Renal pelvis (tissue), 4 donors: Measurements from ENCODE around the gene CCDC38. TPM values are rescaled to one million over a fixed set of nuclear protein-coding genes. Genes with fewer than 3 reads are reported as not detected.
A peak's percentile ranks its signal among the peaks of the same experiment; 100 is the strongest.

ENCODE experiments used
- DNase-seq: peaks from one replicate; pipeline ENCODE4 v3.0.0-alpha.2; 2013
- polyA plus RNA-seq, 3 donors: library from polyadenylated mRNA; unstranded; fragments of 120-200 nt; gene quantifications; one replicate each; pipeline ENCODE4 v1.2.1, GENCODE V29; 2013; ENCODE audit not compliant: insufficient read length in 3 of 3

The CCDC38 gene
- polyA plus RNA-seq, 3 donors = 0.24 to 0.99 (median 0.66) TPM

- DNase-seq = no peak
Observed at GRCh38 chr12:95963096-95963495, 20.7 kb upstream of the CCDC38 start.

- no peak for DNase-seq
Observed at GRCh38 chr12:95962222-95962621, 19.8 kb upstream of the CCDC38 start.

- DNase-seq = no peak
Observed at GRCh38 chr12:95960241-95960640, 17.8 kb upstream of the CCDC38 start.

GRCh38 chr12:95959107-95959506 is 16.7 kb upstream of the CCDC38 start:
- DNase-seq = no peak

GRCh38 chr12:95956557-95957145 is 14.2 kb upstream of the CCDC38 start:
- no peak for DNase-seq

GRCh38 chr12:95955549-95956159 is 13.2 kb upstream of the CCDC38 start:
- DNase-seq = no peak

- DNase-seq = no peak
Observed at GRCh38 chr12:95953000-95953399, 10.6 kb upstream of the CCDC38 start.

- DNase-seq = no peak
Observed at GRCh38 chr12:95951515-95951914, 9.1 kb upstream of the CCDC38 start.

- DNase-seq = no peak
Observed at GRCh38 chr12:95949477-95950206, 7.2 kb upstream of the CCDC38 start.

- DNase-seq = no peak
Observed at GRCh38 chr12:95944108-95944704, 1.8 kb upstream of the CCDC38 start.

GRCh38 chr12:95943330-95943842 is 972 bp upstream of the CCDC38 start, which contains the start of gene AMDHD1:
Gene AMDHD1 (plus strand): TSS chr12:95943331. CDS start chr12:95943399, 68 bp downstream.
- DNase-seq = peak; percentile 48

GRCh38 chr12:95942101-95942523 is 302 bp downstream of the CCDC38 start:
- DNase-seq = no peak

- DNase-seq = no peak
Observed at GRCh38 chr12:95940514-95940913, 1.9 kb downstream of the CCDC38 start.

- DNase-seq = no peak
Observed at GRCh38 chr12:95922231-95922630, 20.2 kb downstream of the CCDC38 start.

- no peak for DNase-seq
Observed at GRCh38 chr12:95919110-95919509, 23.3 kb downstream of the CCDC38 start.

- no peak for DNase-seq
Observed at GRCh38 chr12:95918194-95918993, 24.0 kb downstream of the CCDC38 start.

GRCh38 chr12:95909871-95910270 is 32.5 kb downstream of the CCDC38 start:
- DNase-seq = no peak

- no peak for DNase-seq
Observed at GRCh38 chr12:95908573-95908972, 33.8 kb downstream of the CCDC38 start.

GRCh38 chr12:95898081-95898480 is 44.3 kb downstream of the CCDC38 start:
- DNase-seq = no peak

GRCh38 chr12:95896846-95897245 is 45.6 kb downstream of the CCDC38 start:
- no peak for DNase-seq

- no peak for DNase-seq
Observed at GRCh38 chr12:95890958-95891357, 51.5 kb downstream of the CCDC38 start.

GRCh38 chr12:95887311-95887710 is 55.1 kb downstream of the CCDC38 start:
- DNase-seq = no peak
